GM12878 (cell line): Measurements from ENCODE around the gene TOMM40L. TPM values are rescaled to one million over a fixed set of nuclear protein-coding genes. Genes with fewer than 3 reads are reported as not detected.

Experiments
- ATAC-seq: fragments of 200-7000 bp; cut with Tn5 transposase; 3 replicates; pipeline ENCODE4 v1.9.1; 2020; ENCODE audit warnings: mild to moderate bottlenecking, moderate library complexity
- BruUV-seq: library from RNA; stranded (reverse); fragments of 400-500 nt; replicated peaks from 2 replicates; lab custom pipeline; 2021; lab: Mats Ljungman, UMichigan
- CTCF ChIA-PET: fragments of 300-600 bp; sonication (Branson Sonifier 250); formaldehyde crosslinking; extraction: SDS; loops from one replicate; lab custom pipeline; 2021; ENCODE audit warnings: inconsistent platforms; lab: Yijun Ruan, JAX
- POLR2A ChIA-PET: fragments of 350-600 bp; formaldehyde crosslinking; extraction: SDS; loops from one replicate; lab custom pipeline; 2021; ENCODE audit warnings: inconsistent platforms; lab: Charles Lee
- RAD21 ChIA-PET: fragments of 300-600 bp; sonication (Branson Sonifier 250); formaldehyde crosslinking; loops from one replicate; lab custom pipeline; 2023; ENCODE audit warnings: antibody characterized with exemption; ENCODE audit not compliant: unreplicated experiment; lab: Charles Lee
- SMC1A ChIA-PET: fragments of 300-600 bp; sonication (Branson Sonifier 250); formaldehyde crosslinking; loops from one replicate; lab custom pipeline; 2023; ENCODE audit not compliant: unreplicated experiment, uncharacterized antibody; lab: Charles Lee
- DNase-seq: peaks from one replicate; pipeline ENCODE4 v3.0.0-alpha.2; 2011; ENCODE audit warnings: low read depth, low spot score
- FAIRE-seq: peaks from 3 replicates; lab custom pipeline; 2011; peaks lifted over from hg19 to GRCh38; lab: Jason Lieb, UNC
- H2AFZ ChIP-seq: 2 replicates; pipeline ENCODE4 v1.6.0; 2011; ENCODE audit warnings: low read depth, low read length, control low read depth; ENCODE audit not compliant: control insufficient read depth
- H3K27ac ChIP-seq: 2 replicates; pipeline ENCODE4 v1.5.1; 2011; ENCODE audit warnings: control low read depth; ENCODE audit not compliant: control insufficient read depth, insufficient read depth
- H3K27me3 ChIP-seq, 2 experiments: replicated peaks in 1 of 2; 2 replicates each; pipeline versions ENCODE4 v1.6.0 to v1.6.1; 2011; ENCODE audit warnings: low read length in 1 of 2; ENCODE audit not compliant: control insufficient read depth in 2 of 2, insufficient read depth in 2 of 2
- H3K36me3 ChIP-seq, 2 experiments: 2 replicates each; pipeline ENCODE4 v1.5.1; 2011; ENCODE audit warnings: low read length in 1 of 2; ENCODE audit not compliant: control insufficient read depth in 2 of 2, insufficient read depth in 2 of 2
- H3K4me1 ChIP-seq: 2 replicates; pipeline ENCODE4 v1.6.1; 2011; ENCODE audit warnings: mild to moderate bottlenecking, low read length, moderate library complexity, mixed read lengths; ENCODE audit not compliant: control insufficient read depth, insufficient read depth
- H3K4me2 ChIP-seq: 2 replicates; pipeline ENCODE4 v1.6.0; 2011; ENCODE audit warnings: control low read depth; ENCODE audit not compliant: control insufficient read depth, insufficient read depth
- H3K4me3 ChIP-seq: fragments of 200-600 bp; sonication (generic); 2 replicates; pipeline ENCODE4 v1.5.1; 2016
- H3K79me2 ChIP-seq: 2 replicates; pipeline ENCODE4 v1.6.0; 2011; ENCODE audit warnings: low read length; ENCODE audit not compliant: control insufficient read depth, insufficient read depth
- H3K9ac ChIP-seq: 2 replicates; pipeline ENCODE4 v1.8.0; 2011; ENCODE audit warnings: low read length, control low read depth, mixed read lengths; ENCODE audit not compliant: control insufficient read depth, insufficient read depth
- H3K9me3 ChIP-seq: replicated peaks from 3 replicates; pipeline ENCODE4 v1.5.1; 2011; ENCODE audit warnings: mild to moderate bottlenecking, low read length; ENCODE audit not compliant: control insufficient read depth, insufficient read depth
- H4K20me1 ChIP-seq: 2 replicates; pipeline ENCODE4 v1.6.0; 2011; ENCODE audit not compliant: control insufficient read depth, insufficient read depth
- JUNB ChIP-seq: IDR thresholded peaks from 2 replicates; pipeline ENCODE4 v1.6.1; 2016; ENCODE audit warnings: antibody characterized with exemption, mild to moderate bottlenecking
- KAT2A ChIP-seq: conservative IDR thresholded peaks from 2 replicates; pipeline ENCODE4 v1.6.1; 2011; ENCODE audit warnings: low read depth, low read length; ENCODE audit not compliant: control insufficient read depth
- SMAD1 ChIP-seq: fragments of 450-650 bp; IDR thresholded peaks from 2 replicates; pipeline ENCODE4 v1.6.1; 2018; ENCODE audit warnings: mild to moderate bottlenecking, low read depth; ENCODE audit not compliant: partially characterized antibody
- SUZ12 ChIP-seq: fragments of 200-600 bp; sonication (generic); IDR thresholded peaks from one replicate; pipeline ENCODE4 v1.6.1; 2018; ENCODE audit warnings: antibody characterized with exemption, mild to moderate bottlenecking; ENCODE audit not compliant: unreplicated experiment
- WGBS: methylation state at CpG from one replicate; pipeline ENCODE4 v1.1.6; 2016; ENCODE audit warnings: low lambda C conversion rate; ENCODE audit not compliant: insufficient replicate concordance, insufficient coverage; ENCODE audit errors: missing lambda C conversion rate; 5-methylcytosine and 5-hydroxymethylcytosine counted together
- in situ Hi-C: fragments of 300-500 bp; cut with MboI; formaldehyde crosslinking; loops from 9 replicates; pipeline ENCODE4 v1.14.3; 2018; ENCODE audit warnings: mixed read lengths
- intact Hi-C: fragments of 100-400 bp; cut with micrococcal nuclease; formaldehyde crosslinking; loops from one replicate; pipeline ENCODE4 v1.14.2; 2022; ENCODE audit not compliant: unreplicated experiment
- polyA plus RNA-seq, 11 experiments: library from polyadenylated mRNA; depleted of rRNA in 4 of 11; unstranded in 6 of 11; stranded (reverse) in 5 of 11; fragments of >200 nt; fragmentation: Nextera tagmentation in 4 of 11; fragmentation: Illumina TruSeq in 1 of 11; extraction: Ambion mirVana in 4 of 11; extraction: Trizol in 1 of 11; gene quantifications; 1 replicate in 1 of 11; 2 replicates in 10 of 11; pipeline versions ENCODE4 v1.2.1 to v1.2.3, GENCODE V29; 2011 to 2016; ENCODE audit warnings: inconsistent platforms in 2 of 11, missing spikeins in 2 of 11, low read depth in 1 of 11
- total RNA-seq, 4 experiments: library from RNA; depleted of rRNA in 3 of 4; stranded (reverse); fragments of >200 nt in 3 of 4; fragmentation: Illumina TruSeq in 1 of 4; extraction: Trizol in 1 of 4; gene quantifications; 2 replicates each; pipeline versions ENCODE4 v1.2.1 to v1.2.3, GENCODE V29; 2013 to 2021
- TF ChIP-seq, protein P1 (sequence below): fragments of 450-650 bp; formaldehyde crosslinking; IDR thresholded peaks from 2 replicates; pipeline ENCODE4 v1.5.0; 2022; ENCODE audit warnings: mild to moderate bottlenecking, missing genetic modification characterization

Gene TOMM40L
- total and polyA plus RNA-seq, 10 of the 15 experiments (the other 5 are each of a cell fraction or from before 2014, with no cell fraction given), result 5.9 to 21.6 (median 15.7) TPM

- intact Hi-C loops, result no loop called here
- peaks cover 0 to 5% of the 10 kb centered on the region in 2 experiments; a peak in 1 of 4 replicates for H3K27me3 ChIP-seq
- SMC1A ChIA-PET, result interaction anchor here (0.6 to 2.5 kb wide), 12 partner anchors 12 to 175 kb away, joined by 3 to 10 read pairs (median 4); partner anchors contain the start of gene TOMM40L
- H3K36me3 ChIP-seq, result no peaks in the 10 kb centered on the region
- TF ChIP-seq SUZ12 (no peak), KAT2A (no peak), JUNB (peak; percentile 33; the same call in 1 of the 2 replicates), SMAD1 (no peak)
- TF ChIP-seq, protein P1, sequence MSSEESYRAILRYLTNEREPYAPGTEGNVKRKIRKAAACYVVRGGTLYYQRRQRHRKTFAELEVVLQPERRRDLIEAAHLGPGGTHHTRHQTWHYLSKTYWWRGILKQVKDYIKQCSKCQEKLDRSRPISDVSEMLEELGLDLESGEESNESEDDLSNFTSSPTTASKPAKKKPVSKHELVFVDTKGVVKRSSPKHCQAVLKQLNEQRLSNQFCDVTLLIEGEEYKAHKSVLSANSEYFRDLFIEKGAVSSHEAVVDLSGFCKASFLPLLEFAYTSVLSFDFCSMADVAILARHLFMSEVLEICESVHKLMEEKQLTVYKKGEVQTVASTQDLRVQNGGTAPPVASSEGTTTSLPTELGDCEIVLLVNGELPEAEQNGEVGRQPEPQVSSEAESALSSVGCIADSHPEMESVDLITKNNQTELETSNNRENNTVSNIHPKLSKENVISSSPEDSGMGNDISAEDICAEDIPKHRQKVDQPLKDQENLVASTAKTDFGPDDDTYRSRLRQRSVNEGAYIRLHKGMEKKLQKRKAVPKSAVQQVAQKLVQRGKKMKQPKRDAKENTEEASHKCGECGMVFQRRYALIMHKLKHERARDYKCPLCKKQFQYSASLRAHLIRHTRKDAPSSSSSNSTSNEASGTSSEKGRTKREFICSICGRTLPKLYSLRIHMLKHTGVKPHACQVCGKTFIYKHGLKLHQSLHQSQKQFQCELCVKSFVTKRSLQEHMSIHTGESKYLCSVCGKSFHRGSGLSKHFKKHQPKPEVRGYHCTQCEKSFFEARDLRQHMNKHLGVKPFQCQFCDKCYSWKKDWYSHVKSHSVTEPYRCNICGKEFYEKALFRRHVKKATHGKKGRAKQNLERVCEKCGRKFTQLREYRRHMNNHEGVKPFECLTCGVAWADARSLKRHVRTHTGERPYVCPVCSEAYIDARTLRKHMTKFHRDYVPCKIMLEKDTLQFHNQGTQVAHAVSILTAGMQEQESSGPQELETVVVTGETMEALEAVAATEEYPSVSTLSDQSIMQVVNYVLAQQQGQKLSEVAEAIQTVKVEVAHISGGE (CRISPR knock-in tag), result no peak
- TF ChIP-seq, all 136 proteins: peak for 1
- POLR2A ChIA-PET, result interaction anchor here (0.5 to 1.3 kb wide), 5 partner anchors 11 to 129 kb away, joined by 3 read pairs; no protein-coding TSS in a partner anchor
- FAIRE-seq, result no peak
- Histone ChIP-seq H3K4me1 (peaks cover 13% of the 10 kb centered on the region), H2AFZ (peak overlapping the region; percentile 18), H3K9ac (no peak overlapping the region), H3K79me2 (no peaks in the 10 kb centered on the region), H3K9me3 (peaks cover 7% of the 10 kb centered on the region; the same call in 1 of the 3 replicates), H3K4me2 (peak overlapping the region; percentile 21; the same call in 1 of the 2 replicates), H3K4me3 (peak overlapping the region; percentile 9; the same call in 1 of the 2 replicates), H3K27ac (no peak overlapping the region), H4K20me1 (no peaks in the 10 kb centered on the region)
- DNase-seq, result no peak
- CTCF ChIA-PET, result interaction anchor here (0.6 to 4.0 kb wide), 8 partner anchors 11 to 190 kb away, joined by 3 to 16 read pairs (median 4); partner anchors contain the start of genes NDUFS2 and TOMM40L
- in situ Hi-C loops, result no loop called here
- 1% methylated on average over 9 of the region's 9 CpGs for WGBS
- peak; percentile 63 for ATAC-seq
- RAD21 ChIA-PET, result interaction anchor here (0.7 to 2.1 kb wide), 5 partner anchors 23 to 122 kb away, joined by 3 to 16 read pairs (median 3); partner anchors contain the start of gene TOMM40L
- BruUV-seq, result no TSS peak
Observed at GRCh38 chr1:161260376-161261260, 34.8 kb downstream of the TOMM40L start.
